ENCODE results near the gene ARHGAP26. TPM values are rescaled to one million over a fixed set of nuclear protein-coding genes. Genes with fewer than 3 reads are reported as not detected.

Gene ARHGAP26
- polyA plus RNA-seq, 1 donor (not counting 4 experiments of a cell fraction or from before 2014, with no cell fraction given) = 3.9 TPM

DNA sequence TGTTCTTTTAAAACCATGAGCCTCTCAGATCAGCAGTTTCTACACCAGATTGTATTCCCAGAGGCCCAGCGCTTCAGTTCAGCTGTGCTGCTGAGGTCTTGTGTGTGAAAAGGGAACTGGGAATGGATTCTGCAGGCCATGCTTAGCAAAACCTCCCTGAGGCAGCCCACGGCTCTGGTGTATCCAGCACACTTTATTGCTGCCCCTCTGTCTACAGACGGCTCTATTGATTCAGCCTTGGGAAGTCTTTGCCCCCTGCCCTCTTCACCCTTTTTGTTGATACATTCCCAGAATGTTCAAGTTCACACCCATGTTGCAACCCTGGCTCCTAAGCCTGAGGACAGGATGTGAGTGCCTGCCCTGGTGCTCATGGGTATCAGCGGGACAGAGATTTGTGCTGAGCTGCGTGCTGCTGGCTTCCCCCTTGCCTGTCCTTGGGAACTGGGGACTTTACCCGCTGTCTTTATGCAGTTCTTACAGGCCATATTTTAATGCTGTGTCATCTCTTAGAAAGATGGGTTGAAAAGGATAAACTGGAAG is 37.3 kb downstream of the ARHGAP26 start:
- no peak overlapping the region for H3K4me3 ChIP-seq (ENCODE audit: control insufficient read depth in 2 of 3, extremely low read depth in 1 of 3, insufficient read depth in 2 of 3, low read depth in 1 of 3, low read length in 3 of 3)
- no peak overlapping the region for H3K9ac ChIP-seq (ENCODE audit: control insufficient read depth, extremely low read depth, insufficient read depth, low read length)
- no peaks in the 10 kb centered on the region for H4K20me1 ChIP-seq (ENCODE audit: control insufficient read depth, extremely low read depth, insufficient read depth, low read length)
- TF ChIP-seq EZH2 (IDR thresholded peaks at IDR 0.05; ENCODE audit: low read length) = no peak
- TF ChIP-seq, protein P1, sequence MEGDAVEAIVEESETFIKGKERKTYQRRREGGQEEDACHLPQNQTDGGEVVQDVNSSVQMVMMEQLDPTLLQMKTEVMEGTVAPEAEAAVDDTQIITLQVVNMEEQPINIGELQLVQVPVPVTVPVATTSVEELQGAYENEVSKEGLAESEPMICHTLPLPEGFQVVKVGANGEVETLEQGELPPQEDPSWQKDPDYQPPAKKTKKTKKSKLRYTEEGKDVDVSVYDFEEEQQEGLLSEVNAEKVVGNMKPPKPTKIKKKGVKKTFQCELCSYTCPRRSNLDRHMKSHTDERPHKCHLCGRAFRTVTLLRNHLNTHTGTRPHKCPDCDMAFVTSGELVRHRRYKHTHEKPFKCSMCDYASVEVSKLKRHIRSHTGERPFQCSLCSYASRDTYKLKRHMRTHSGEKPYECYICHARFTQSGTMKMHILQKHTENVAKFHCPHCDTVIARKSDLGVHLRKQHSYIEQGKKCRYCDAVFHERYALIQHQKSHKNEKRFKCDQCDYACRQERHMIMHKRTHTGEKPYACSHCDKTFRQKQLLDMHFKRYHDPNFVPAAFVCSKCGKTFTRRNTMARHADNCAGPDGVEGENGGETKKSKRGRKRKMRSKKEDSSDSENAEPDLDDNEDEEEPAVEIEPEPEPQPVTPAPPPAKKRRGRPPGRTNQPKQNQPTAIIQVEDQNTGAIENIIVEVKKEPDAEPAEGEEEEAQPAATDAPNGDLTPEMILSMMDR (optimal IDR thresholded peaks at IDR 0.05 in 1 of 3, IDR thresholded peaks at IDR 0.05 in 1 of 3, conservative IDR thresholded peaks at IDR 0.05 in 1 of 3; ENCODE audit: extremely low read depth in 1 of 3, insufficient read depth in 2 of 3, low read length in 3 of 3) = no peak
- FAIRE-seq = no peak
- H3K9me1 ChIP-seq (ENCODE audit: control insufficient read depth, extremely low read depth, insufficient read depth, low read length) = no peaks in the 10 kb centered on the region
- H3K27ac ChIP-seq (ENCODE audit: control insufficient read depth, insufficient read depth, low read length) = no peak overlapping the region
- no peaks in the 10 kb centered on the region for H3K36me3 ChIP-seq (ENCODE audit: control insufficient read depth in 2 of 2, extremely low read depth in 1 of 2, insufficient read depth in 2 of 2, low read length in 2 of 2)
- no peaks in the 10 kb centered on the region for H3K27me3 ChIP-seq (ENCODE audit: control insufficient read depth, extremely low read depth, insufficient read depth, low read length)
- H3K4me2 ChIP-seq (ENCODE audit: control insufficient read depth, extremely low read depth, insufficient read depth, low read depth, low read length) = no peak overlapping the region
- no peaks in the 10 kb centered on the region for H3K9me3 ChIP-seq (ENCODE audit: control insufficient read depth, low read depth, low read length)
- dilution Hi-C loops (cut with MboI; ENCODE audit: extremely low pct_ligation_motif_present, low sequenced_read_pairs) = no loop called here
- no peak overlapping the region for H2AFZ ChIP-seq (ENCODE audit: control insufficient read depth, low read length)
- H3K4me1 ChIP-seq (ENCODE audit: control insufficient read depth, extremely low read depth, insufficient read depth, low read length) = no peaks in the 10 kb centered on the region
- no peak for DNase-seq (ENCODE audit: low read depth, low spot score)
- H3K79me2 ChIP-seq (ENCODE audit: control insufficient read depth, insufficient read depth, low read length) = no peaks in the 10 kb centered on the region

DNA sequence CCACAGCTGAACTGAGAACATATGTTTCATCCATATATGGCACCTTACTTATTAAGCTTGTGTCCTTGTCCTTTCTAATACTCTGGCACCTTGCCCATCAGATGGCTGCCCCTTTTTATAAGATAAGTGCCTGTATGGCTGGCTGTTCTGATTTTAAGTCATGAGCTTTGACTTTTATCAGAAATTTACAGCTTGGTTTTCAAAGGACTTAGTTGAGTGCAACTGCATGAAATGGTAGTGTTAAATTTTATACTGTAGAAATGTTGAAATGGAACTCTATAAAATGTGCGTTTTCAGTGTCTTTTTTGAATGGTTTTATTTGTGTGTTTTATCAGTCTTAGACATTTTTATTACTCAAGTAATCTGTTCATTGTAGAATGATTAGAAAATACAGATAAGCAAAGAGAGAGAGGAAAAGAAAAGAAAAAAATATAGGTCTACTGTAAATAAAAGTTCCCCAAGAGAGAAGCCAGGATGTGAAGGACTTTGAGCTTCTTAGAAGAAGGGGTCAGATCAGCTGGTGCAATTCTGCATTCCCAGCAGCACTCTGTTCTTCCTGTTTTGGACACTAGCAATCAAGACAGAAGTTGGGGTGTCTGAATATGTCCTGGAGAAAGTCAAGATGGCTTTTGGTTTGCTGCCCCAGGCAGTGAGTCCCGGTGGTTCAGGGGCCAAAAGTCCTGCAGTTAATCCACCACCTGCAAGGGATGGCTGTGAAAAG is 38.9 kb downstream of the ARHGAP26 start:
- no peak overlapping the region for H3K9ac ChIP-seq (ENCODE audit: control insufficient read depth, extremely low read depth, insufficient read depth, low read length)
- TF ChIP-seq, protein P1 (optimal IDR thresholded peaks at IDR 0.05 in 1 of 3, IDR thresholded peaks at IDR 0.05 in 1 of 3, conservative IDR thresholded peaks at IDR 0.05 in 1 of 3; ENCODE audit: extremely low read depth in 1 of 3, insufficient read depth in 2 of 3, low read length in 3 of 3) = no peak
- TF ChIP-seq EZH2 (IDR thresholded peaks at IDR 0.05; ENCODE audit: low read length) = no peak
- FAIRE-seq (no peak), DNase-seq (ENCODE audit: low read depth, low spot score) (no peak)
- H3K9me1 ChIP-seq (ENCODE audit: control insufficient read depth, extremely low read depth, insufficient read depth, low read length) = no peaks in the 10 kb centered on the region
- no peaks in the 10 kb centered on the region for H3K79me2 ChIP-seq (ENCODE audit: control insufficient read depth, insufficient read depth, low read length)
- no peaks in the 10 kb centered on the region for H4K20me1 ChIP-seq (ENCODE audit: control insufficient read depth, extremely low read depth, insufficient read depth, low read length)
- no peaks in the 10 kb centered on the region for H3K4me1 ChIP-seq (ENCODE audit: control insufficient read depth, extremely low read depth, insufficient read depth, low read length)
- no peaks in the 10 kb centered on the region for H3K27me3 ChIP-seq (ENCODE audit: control insufficient read depth, extremely low read depth, insufficient read depth, low read length)
- no peak overlapping the region for H2AFZ ChIP-seq (ENCODE audit: control insufficient read depth, low read length)
- H3K4me2 ChIP-seq (ENCODE audit: control insufficient read depth, extremely low read depth, insufficient read depth, low read depth, low read length) = no peak overlapping the region
- dilution Hi-C loops (cut with MboI; ENCODE audit: extremely low pct_ligation_motif_present, low sequenced_read_pairs) = no loop called here
- H3K4me3 ChIP-seq (ENCODE audit: control insufficient read depth in 2 of 3, extremely low read depth in 1 of 3, insufficient read depth in 2 of 3, low read depth in 1 of 3, low read length in 3 of 3) = no peak overlapping the region
- no peak overlapping the region for H3K27ac ChIP-seq (ENCODE audit: control insufficient read depth, insufficient read depth, low read length)
- no peaks in the 10 kb centered on the region for H3K9me3 ChIP-seq (ENCODE audit: control insufficient read depth, low read depth, low read length)
- no peaks in the 10 kb centered on the region for H3K36me3 ChIP-seq (ENCODE audit: control insufficient read depth in 2 of 2, extremely low read depth in 1 of 2, insufficient read depth in 2 of 2, low read length in 2 of 2)

Data from keratinocyte (primary cell).